ENCODE measurements around the gene STUM. TPM values are rescaled to one million over a fixed set of nuclear protein-coding genes. Genes with fewer than 3 reads are reported as not detected.

The STUM gene
- polyA plus RNA-seq, 1 experiment = not detected

DNA sequence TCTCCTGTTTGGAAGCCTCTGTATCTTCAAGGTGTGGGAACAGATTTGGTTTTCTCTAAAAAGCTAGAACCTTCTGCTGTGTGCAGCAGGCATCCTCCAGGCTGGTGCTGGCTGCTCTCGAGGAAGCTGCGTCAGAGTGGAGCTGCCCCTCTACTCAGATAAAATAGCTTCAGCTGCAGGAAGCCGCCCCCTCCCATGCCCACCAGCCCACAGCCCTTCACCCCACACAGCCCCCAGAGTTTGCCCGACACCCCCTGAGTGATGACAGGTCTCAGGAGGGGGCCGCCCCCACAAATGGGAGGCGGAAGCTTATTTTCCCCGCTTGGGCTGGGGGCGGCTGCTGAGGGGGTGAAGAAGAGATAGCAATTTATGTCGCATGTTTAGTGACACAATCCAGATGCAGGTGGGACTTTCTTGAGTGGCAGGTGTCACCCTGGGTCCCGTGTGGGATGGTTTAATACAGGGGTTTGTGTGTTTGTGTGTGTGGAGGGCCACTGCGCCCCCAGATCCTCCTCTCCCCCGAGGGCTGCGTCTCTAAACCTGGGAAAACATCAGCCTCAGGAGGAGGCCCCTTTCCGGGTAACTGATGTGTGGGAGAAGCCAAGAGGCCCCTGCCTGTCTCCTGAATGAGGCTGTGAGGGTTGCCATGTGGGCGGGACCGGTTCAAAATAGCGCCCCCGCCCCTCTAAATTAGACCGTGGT is 55.4 kb downstream of the STUM start:
- H3K4me3 ChIP-seq (ENCODE audit: low read depth, low read length) = no peak overlapping the region
- ChIA-PET CTCF (interaction anchor here (0.6 to 3.2 kb wide), 10 partner anchors 10 to 1343 kb away, joined by 3 to 14 read pairs (median 3); partner anchors contain the start of genes STUM and WNT9A), POLR2A (no interaction called here)
- peaks cover 1% of the 10 kb centered on the region; the same call in 1 of the 2 replicates for H3K27me3 ChIP-seq (ENCODE audit: control insufficient read depth, insufficient read depth, low read length)
- H3K36me3 ChIP-seq (ENCODE audit: control insufficient read depth, insufficient read depth, low read length) = no peaks in the 10 kb centered on the region
- no peak for DNase-seq (ENCODE audit: low read depth)
- TF ChIP-seq, protein P1, sequence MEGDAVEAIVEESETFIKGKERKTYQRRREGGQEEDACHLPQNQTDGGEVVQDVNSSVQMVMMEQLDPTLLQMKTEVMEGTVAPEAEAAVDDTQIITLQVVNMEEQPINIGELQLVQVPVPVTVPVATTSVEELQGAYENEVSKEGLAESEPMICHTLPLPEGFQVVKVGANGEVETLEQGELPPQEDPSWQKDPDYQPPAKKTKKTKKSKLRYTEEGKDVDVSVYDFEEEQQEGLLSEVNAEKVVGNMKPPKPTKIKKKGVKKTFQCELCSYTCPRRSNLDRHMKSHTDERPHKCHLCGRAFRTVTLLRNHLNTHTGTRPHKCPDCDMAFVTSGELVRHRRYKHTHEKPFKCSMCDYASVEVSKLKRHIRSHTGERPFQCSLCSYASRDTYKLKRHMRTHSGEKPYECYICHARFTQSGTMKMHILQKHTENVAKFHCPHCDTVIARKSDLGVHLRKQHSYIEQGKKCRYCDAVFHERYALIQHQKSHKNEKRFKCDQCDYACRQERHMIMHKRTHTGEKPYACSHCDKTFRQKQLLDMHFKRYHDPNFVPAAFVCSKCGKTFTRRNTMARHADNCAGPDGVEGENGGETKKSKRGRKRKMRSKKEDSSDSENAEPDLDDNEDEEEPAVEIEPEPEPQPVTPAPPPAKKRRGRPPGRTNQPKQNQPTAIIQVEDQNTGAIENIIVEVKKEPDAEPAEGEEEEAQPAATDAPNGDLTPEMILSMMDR (IDR thresholded peaks at IDR 0.05; ENCODE audit: insufficient read depth, low read depth, low read length) = no peak

DNA sequence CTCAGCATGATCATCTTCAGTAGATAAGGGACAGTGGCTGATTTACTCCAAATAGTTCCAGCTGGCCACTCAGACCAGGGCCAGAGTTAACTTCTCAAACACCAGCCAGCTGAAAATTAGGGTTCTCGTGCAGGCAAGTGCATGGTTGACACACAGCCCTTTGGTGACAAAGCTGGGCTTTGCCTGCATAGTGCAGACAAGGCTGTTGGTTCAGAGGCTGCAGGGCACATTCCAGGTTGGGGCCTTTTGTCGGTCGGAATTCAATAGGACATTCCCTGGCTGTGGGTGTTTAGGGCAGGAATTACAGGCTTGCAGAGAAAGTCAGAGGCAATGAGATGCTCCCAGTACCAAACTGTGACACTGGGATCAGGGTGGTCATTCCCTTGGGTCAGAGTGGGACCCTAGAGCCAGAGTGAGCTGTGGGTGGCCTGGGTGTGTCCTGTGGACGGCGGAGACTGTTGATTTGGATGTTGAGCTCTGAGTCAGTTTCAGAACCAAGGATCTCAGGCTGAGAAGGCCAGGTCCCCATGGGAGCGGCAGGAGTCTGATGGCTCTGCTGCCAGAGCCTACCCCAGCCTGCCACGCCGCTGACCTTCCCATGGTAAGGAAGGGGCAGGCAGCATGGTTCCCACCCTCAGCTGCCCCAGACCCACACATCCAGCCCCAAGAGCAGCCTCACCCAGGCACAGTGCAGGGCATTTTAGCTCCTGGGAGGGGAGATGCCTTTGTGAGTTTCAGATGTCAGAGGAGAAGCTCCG is 56.2 kb downstream of the STUM start:
- Histone ChIP-seq H3K27me3 (ENCODE audit: control insufficient read depth, insufficient read depth, low read length) (peaks cover 1% of the 10 kb centered on the region; the same call in 1 of the 2 replicates), H3K4me3 (ENCODE audit: low read depth, low read length) (no peak overlapping the region), H3K36me3 (ENCODE audit: control insufficient read depth, insufficient read depth, low read length) (no peaks in the 10 kb centered on the region)
- DNase-seq (ENCODE audit: low read depth) = no peak
- ChIA-PET POLR2A (no interaction called here), CTCF (interaction anchor here (0.6 to 3.2 kb wide), 8 partner anchors 22 to 129 kb away, joined by 3 to 14 read pairs (median 3); partner anchors contain the start of gene STUM)
- TF ChIP-seq, protein P1 (IDR thresholded peaks at IDR 0.05; ENCODE audit: insufficient read depth, low read depth, low read length) = no peak

DNA sequence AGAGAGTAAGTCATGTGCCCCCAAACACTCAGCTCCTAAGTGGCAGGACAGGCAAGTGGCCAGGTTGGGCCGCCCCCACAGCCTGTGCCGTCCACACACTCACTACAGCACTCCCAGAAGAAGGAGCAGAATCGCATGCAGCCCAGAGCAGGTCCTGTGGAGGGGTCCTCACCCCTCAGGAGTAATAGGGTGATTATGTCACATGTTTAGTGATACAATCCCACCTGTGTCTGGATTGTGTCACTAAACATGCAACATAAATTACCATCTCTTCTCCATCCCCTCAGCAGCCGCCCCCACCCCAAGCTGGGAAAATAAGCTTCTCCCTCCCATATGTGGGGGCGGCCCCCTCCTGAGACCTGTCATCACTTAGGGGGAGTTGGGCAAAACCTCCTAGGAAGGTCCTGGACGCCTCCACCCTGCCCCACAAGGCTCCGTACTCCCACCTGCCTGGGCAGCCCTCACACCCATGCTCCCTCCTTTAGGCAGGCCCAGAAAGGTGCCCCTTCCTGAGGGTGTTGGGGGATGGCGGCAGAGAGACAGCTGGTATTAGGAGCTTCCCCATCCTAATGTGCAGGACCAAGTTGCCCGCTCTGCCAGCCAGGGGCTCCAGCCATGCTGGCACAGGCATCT is 56.9 kb downstream of the STUM start:
- POLR2A ChIA-PET = no interaction called here
- CTCF ChIA-PET = interaction anchor here (0.5 to 3.2 kb wide), 9 partner anchors 21 to 221 kb away, joined by 3 to 14 read pairs (median 3); partner anchors contain the start of gene STUM

DNA sequence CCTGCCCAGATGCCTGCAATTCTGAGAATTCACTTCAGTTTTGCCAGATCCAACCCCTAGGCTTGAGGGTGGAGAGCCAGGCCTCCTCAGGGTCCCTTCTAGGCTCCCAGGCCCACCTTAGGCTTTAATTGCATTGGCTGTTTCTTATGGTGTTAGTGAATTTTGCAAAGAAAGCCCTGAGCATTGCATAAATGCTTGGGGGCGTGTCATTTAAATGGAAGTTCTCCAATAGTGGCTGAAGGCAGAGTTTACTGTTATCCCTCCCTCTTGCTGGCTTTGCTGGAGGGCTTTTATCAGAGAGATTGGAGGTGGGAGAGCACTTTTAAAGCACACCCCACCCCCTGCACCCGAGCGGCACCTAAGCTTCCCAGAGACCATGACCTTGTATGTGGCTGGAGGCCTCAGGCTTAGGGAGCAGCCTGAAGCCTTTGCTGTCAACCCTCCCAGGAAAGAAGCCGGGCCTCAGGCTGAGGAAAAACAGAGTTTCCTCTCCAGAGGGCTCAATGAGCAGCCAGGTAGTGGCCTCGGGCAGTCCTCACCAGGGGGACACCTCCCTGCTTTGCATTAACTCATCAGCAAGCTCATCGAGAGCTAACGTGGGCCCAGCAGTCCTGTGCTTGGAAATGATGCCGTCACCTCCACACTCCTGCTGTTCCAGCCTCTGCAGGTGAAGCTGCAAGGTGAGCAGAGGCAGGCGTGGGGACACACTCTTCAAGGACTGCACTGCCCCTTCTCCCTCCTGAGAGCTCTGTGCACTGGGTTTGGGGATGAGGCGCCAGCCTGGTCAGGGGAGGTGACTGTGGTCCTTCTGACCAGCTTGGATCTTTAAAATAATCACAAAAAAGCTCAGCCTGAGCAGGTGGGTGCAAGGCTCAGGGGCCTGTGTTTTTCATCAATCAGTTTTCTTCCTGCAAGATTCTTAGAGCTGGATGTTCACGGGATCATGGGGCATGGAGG is 58.0 kb downstream of the STUM start:
- ChIA-PET POLR2A (no interaction called here), CTCF (interaction anchor here (0.5 to 1.0 kb wide), 6 partner anchors 18 to 220 kb away, joined by 3 to 5 read pairs (median 3); partner anchors contain the start of gene PARP1)
- TF ChIP-seq, protein P1 (IDR thresholded peaks at IDR 0.05; ENCODE audit: insufficient read depth, low read depth, low read length) = no peak
- peaks cover 2% of the 10 kb centered on the region; the same call in 1 of the 2 replicates for H3K27me3 ChIP-seq (ENCODE audit: control insufficient read depth, insufficient read depth, low read length)
- H3K4me3 ChIP-seq (ENCODE audit: low read depth, low read length) = no peak overlapping the region
- no peak for DNase-seq (ENCODE audit: low read depth)
- H3K36me3 ChIP-seq (ENCODE audit: control insufficient read depth, insufficient read depth, low read length) = no peaks in the 10 kb centered on the region

More for the DNA sequence above, 56.9 kb downstream of the STUM start:
- no peak for DNase-seq (ENCODE audit: low read depth)
- Histone ChIP-seq H3K4me3 (ENCODE audit: low read depth, low read length) (no peak overlapping the region), H3K36me3 (ENCODE audit: control insufficient read depth, insufficient read depth, low read length) (no peaks in the 10 kb centered on the region), H3K27me3 (ENCODE audit: control insufficient read depth, insufficient read depth, low read length) (0 out of 2 replicates have a peak, but pooled peaks cover under 1% of the 10 kb centered on the region)
- TF ChIP-seq, protein P1 (IDR thresholded peaks at IDR 0.05; ENCODE audit: insufficient read depth, low read depth, low read length) = no peak

Data from BJ (cell line).